K562 (cell line): Measurements from ENCODE around the gene CHTF8. TPM values are rescaled to one million over a fixed set of nuclear protein-coding genes. Genes with fewer than 3 reads are reported as not detected.

ENCODE experiments used
- ATAC-seq: fragments of 200-7000 bp; cut with Tn5 transposase; 3 replicates; pipeline ENCODE4 v1.9.1; 2020; ENCODE audit warnings: moderate library complexity
- BruUV-seq: library from RNA; stranded (reverse); fragments of 400-500 nt; replicated peaks from 2 replicates; lab custom pipeline; 2021; lab: Mats Ljungman, UMichigan
- CTCF ChIA-PET: fragments of 300-600 bp; formaldehyde crosslinking; extraction: SDS; loops from one replicate; lab custom pipeline; 2021; ENCODE audit warnings: low intra/inter-chr PET ratio; lab: Yijun Ruan, JAX
- POLR2A ChIA-PET: fragments of 300-600, 350-650 bp; sonication (Branson Sonifier 250); formaldehyde crosslinking; extraction: SDS; loops from one replicate; lab custom pipeline; 2021; ENCODE audit warnings: antibody characterized with exemption, inconsistent platforms; lab: Yijun Ruan, JAX
- DNase-seq, 4 experiments: peaks; one replicate each; pipeline versions ENCODE4 v3.0.0 to v3.0.0-alpha.2; 2011 to 2018; ENCODE audit warnings: low spot score in 3 of 4, mixed read lengths in 3 of 4; ENCODE audit errors: extremely low read depth in 1 of 4
- FAIRE-seq: peaks from 2 replicates; lab custom pipeline; 2011; peaks lifted over from hg19 to GRCh38; lab: Jason Lieb, UNC
- H2AFZ ChIP-seq: 2 replicates; pipeline ENCODE4 v1.6.0; 2011; ENCODE audit warnings: low read depth, low read length, control low read depth, inconsistent platforms
- H3K27ac ChIP-seq: fragments of 200-600 bp; 3 replicates; pipeline ENCODE4 v1.8.0; 2011; ENCODE audit warnings: low read depth, mild to moderate bottlenecking, control low read depth, inconsistent platforms, low read length, moderate library complexity, mixed read lengths; ENCODE audit errors: extremely low read depth
- H3K27me3 ChIP-seq, 2 experiments: fragments of 300-600 bp in 1 of 2; 2 replicates in 1 of 2; 3 replicates in 1 of 2; pipeline versions ENCODE4 v1.6.0 to v1.8.0; 2011; ENCODE audit warnings: inconsistent platforms in 2 of 2, low read length in 2 of 2, mild to moderate bottlenecking in 1 of 2, mixed read lengths in 1 of 2, moderate library complexity in 1 of 2; ENCODE audit not compliant: control insufficient read depth in 2 of 2, insufficient read depth in 2 of 2
- H3K36me3 ChIP-seq: fragments of 300-600 bp; 3 replicates; pipeline ENCODE4 v1.8.0; 2011; ENCODE audit warnings: mild to moderate bottlenecking, low read length, inconsistent platforms; ENCODE audit not compliant: control insufficient read depth, insufficient read depth
- H3K4me1 ChIP-seq, 2 experiments: fragments of 200-600 bp in 1 of 2; replicated peaks in 1 of 2; 2 replicates in 1 of 2; 3 replicates in 1 of 2; pipeline versions ENCODE4 v1.5.1 to v1.8.0; 2011; ENCODE audit warnings: inconsistent platforms in 2 of 2, low read length in 2 of 2, mild to moderate bottlenecking in 1 of 2, mixed read lengths in 1 of 2, moderate library complexity in 1 of 2; ENCODE audit not compliant: control insufficient read depth in 2 of 2, insufficient read depth in 2 of 2
- H3K4me2 ChIP-seq: 2 replicates; pipeline ENCODE4 v1.6.1; 2011; ENCODE audit warnings: low read length, control low read depth, inconsistent platforms, mixed read lengths; ENCODE audit not compliant: insufficient read depth
- H3K4me3 ChIP-seq: fragments of 200-600 bp; sonication (generic), shearing (Covaris generic); 2 replicates; pipeline ENCODE4 v1.5.1; 2016; ENCODE audit warnings: control low read depth, inconsistent platforms
- H3K79me2 ChIP-seq: fragments of 200-600 bp; 3 replicates; pipeline ENCODE4 v1.8.0; 2011; ENCODE audit warnings: low read length, inconsistent platforms; ENCODE audit not compliant: control insufficient read depth, insufficient read depth
- H3K9ac ChIP-seq, 2 experiments: 2 replicates each; pipeline versions ENCODE4 v1.6.0 to v1.6.1; 2011; ENCODE audit warnings: low read depth in 2 of 2, low read length in 2 of 2, control low read depth in 1 of 2, inconsistent platforms in 1 of 2, mild to moderate bottlenecking in 1 of 2, mixed read lengths in 1 of 2; ENCODE audit not compliant: insufficient read depth in 1 of 2
- H3K9me1 ChIP-seq: one replicate; pipeline ENCODE4 v1.6.0; 2011; ENCODE audit warnings: inconsistent platforms, mild to moderate bottlenecking, low read length, moderate library complexity; ENCODE audit not compliant: control insufficient read depth, insufficient read depth
- H3K9me3 ChIP-seq: replicated peaks from 2 replicates; pipeline ENCODE4 v1.5.1; 2011; ENCODE audit warnings: low read depth, low read length, inconsistent platforms; ENCODE audit not compliant: control insufficient read depth, insufficient read depth
- H4K20me1 ChIP-seq: replicated peaks from 2 replicates; pipeline ENCODE4 v1.6.1; 2011; ENCODE audit warnings: low read length, inconsistent platforms, mixed read lengths; ENCODE audit not compliant: control insufficient read depth, insufficient read depth
- BHLHE40 ChIP-seq: IDR thresholded peaks from 2 replicates; pipeline ENCODE4 v1.6.1; 2011; ENCODE audit warnings: low read length, improper control_type of control experiment
- ESRRB ChIP-seq: fragments of 250-450 bp; sonication (Bioruptor Pico); IDR thresholded peaks from 2 replicates; pipeline ENCODE4 v1.5.0; 2020; ENCODE audit warnings: mild to moderate bottlenecking, moderate library complexity, borderline replicate concordance
- HES1 ChIP-seq: fragments of 450-650 bp; IDR thresholded peaks from 2 replicates; pipeline ENCODE4 v1.6.1; 2016; ENCODE audit warnings: low read depth, mild to moderate bottlenecking, moderate library complexity
- MAFG ChIP-seq: fragments of 450-650 bp; conservative IDR thresholded peaks from 2 replicates; pipeline ENCODE4 v1.6.1; 2016; ENCODE audit warnings: missing genetic modification characterization, missing compliant biosample characterization
- MECOM ChIP-seq: fragments of 250-450 bp; sonication (Bioruptor Pico); IDR thresholded peaks from 2 replicates; pipeline ENCODE4 v1.8.0; 2022; ENCODE audit warnings: inconsistent platforms
- PURB ChIP-seq: sonication (generic); formaldehyde crosslinking; IDR thresholded peaks from 2 replicates; pipeline ENCODE4 v1.9.0; 2021; ENCODE audit warnings: low read depth, mild to moderate bottlenecking, missing genetic modification reagents
- REST ChIP-seq, 2 experiments: fragments of 450-650 bp; formaldehyde crosslinking in 1 of 2; IDR thresholded peaks; 2 replicates each; pipeline versions ENCODE4 v1.4.0 to v1.6.1; 2014 to 2020; ENCODE audit warnings: mild to moderate bottlenecking in 2 of 2, borderline replicate concordance in 1 of 2, low read depth in 1 of 2
- SMARCC2 ChIP-seq: fragments of 450-650 bp; IDR thresholded peaks from 2 replicates; pipeline ENCODE4 v1.6.1; 2017; ENCODE audit warnings: antibody characterized with exemption, moderate library complexity, mild to moderate bottlenecking, low read depth
- SNAPC5 ChIP-seq: fragments of 250-450 bp; sonication (Bioruptor Pico); IDR thresholded peaks from 2 replicates; pipeline ENCODE4 v1.8.0; 2021; ENCODE audit warnings: moderate library complexity, mild to moderate bottlenecking, inconsistent platforms
- ZNF75A ChIP-seq: fragments of 450-650 bp; formaldehyde crosslinking; IDR thresholded peaks from 2 replicates; pipeline ENCODE4 v1.4.0; 2020; ENCODE audit warnings: mild to moderate bottlenecking
- WGBS: fragments of 100-300 bp; shearing (Covaris generic); methylation state at CpG from one replicate; pipeline ENCODE4 v1.1.6; 2016; ENCODE audit warnings: low coverage, mixed read lengths; ENCODE audit not compliant: insufficient coverage; ENCODE audit errors: missing lambda C conversion rate; 5-methylcytosine and 5-hydroxymethylcytosine counted together
- in situ Hi-C: fragments of 300-500 bp; cut with MboI; formaldehyde crosslinking; loops from 4 replicates; pipeline ENCODE4 v1.15.0; 2018; ENCODE audit warnings: inconsistent platforms, mixed read lengths
- intact Hi-C: fragments of 100-400 bp; cut with micrococcal nuclease; formaldehyde crosslinking; loops from 2 replicates; pipeline ENCODE4 v1.14.2; 2022
- polyA plus RNA-seq, 8 experiments: library from polyadenylated mRNA; depleted of rRNA in 4 of 8; stranded (reverse) in 5 of 8; unstranded in 3 of 8; fragments of >200 nt; fragmentation: Nextera tagmentation in 2 of 8; fragmentation: Illumina TruSeq in 1 of 8; extraction: Ambion mirVana in 2 of 8; extraction: Trizol in 1 of 8; gene quantifications; 2 replicates each; pipeline versions ENCODE4 v1.2.1 to v1.2.3, GENCODE V29; 2011 to 2014; ENCODE audit warnings: inconsistent platforms in 1 of 8, missing spikeins in 1 of 8
- total RNA-seq, 7 experiments: library from RNA; depleted of rRNA in 6 of 7; stranded (reverse); fragments of >200 nt in 6 of 7; fragmentation: Illumina TruSeq in 2 of 7; extraction: Trizol in 2 of 7; gene quantifications; 2 replicates each; pipeline versions ENCODE4 v1.2.1 to v1.2.3, GENCODE V29; 2011 to 2021; ENCODE audit warnings: low replicate concordance in 1 of 7

CHTF8 gene
- total and polyA plus RNA-seq, 9 of the 15 experiments (the other 6 are each of a cell fraction or from before 2014, with no cell fraction given): 20.2 to 199 (median 108) TPM

DNA sequence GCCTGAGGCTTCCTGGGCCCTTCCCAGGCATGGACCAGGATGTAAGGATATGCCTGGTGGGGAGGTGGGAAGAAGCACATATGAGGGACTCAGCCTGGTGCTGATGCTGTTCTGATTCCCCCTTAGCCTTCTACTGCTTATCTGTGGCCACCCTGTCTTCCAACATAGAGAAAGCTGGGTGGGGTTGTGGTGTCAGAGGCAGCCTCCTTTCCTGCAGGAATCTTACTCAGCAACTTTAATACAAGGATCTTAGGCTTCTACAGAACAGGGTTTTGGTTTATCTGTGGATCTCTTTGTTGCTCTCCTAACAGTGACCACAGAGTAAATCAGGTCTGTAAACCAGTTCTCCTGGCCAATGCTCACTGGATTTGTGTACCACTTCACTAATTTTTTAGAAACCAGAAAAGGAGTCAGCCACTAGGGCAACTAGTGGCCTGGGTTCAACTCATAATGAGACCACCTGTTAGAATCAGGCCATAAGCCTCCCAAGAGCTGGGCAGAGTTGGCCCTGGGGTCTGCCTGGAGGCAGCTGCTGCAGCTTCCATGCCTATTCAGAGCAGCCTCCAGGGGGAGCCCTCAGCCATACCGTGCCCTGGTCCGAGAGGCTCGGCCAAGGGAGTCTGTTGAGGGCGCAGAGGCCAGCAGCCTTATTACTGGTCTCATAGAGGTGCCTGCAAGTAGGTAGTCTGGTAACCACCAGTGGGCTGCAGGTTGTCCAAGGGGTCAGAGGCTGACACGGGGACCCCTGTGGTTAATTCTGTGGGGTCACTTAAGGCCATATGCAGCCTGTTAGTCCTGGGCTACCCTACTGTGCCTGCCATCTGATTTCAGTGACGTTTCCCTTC is 19.9 kb downstream of the CHTF8 start:
- H3K4me3 ChIP-seq: no peak overlapping the region
- peak; percentile 88 for FAIRE-seq
- H3K4me1 ChIP-seq: peaks cover 7 to 20% of the 10 kb centered on the region in 2 experiments; a peak in 4 of 5 replicates
- CTCF ChIA-PET: interaction anchor here (0.7 to 0.9 kb wide), 3 partner anchors 12 to 210 kb away, joined by 3 read pairs; no protein-coding TSS in a partner anchor
- peak; percentile 78 to 81 (median 80) for DNase-seq
- WGBS: 26% methylated on average over 6 of the region's 6 CpGs
- H2AFZ ChIP-seq: no peak overlapping the region
- peaks cover 10% of the 10 kb centered on the region for H3K9me1 ChIP-seq
- POLR2A ChIA-PET: interaction anchor here (0.5 to 0.6 kb wide), 2 partner anchors 174 to 1708 kb away, joined by 3 read pairs; no protein-coding TSS in a partner anchor
- H3K9me3 ChIP-seq: no peaks in the 10 kb centered on the region
- H4K20me1 ChIP-seq: 0 out of 2 replicates have a peak, but pooled peaks cover 10% of the 10 kb centered on the region
- no peaks in the 10 kb centered on the region for H3K27me3 ChIP-seq
- no peaks in the 10 kb centered on the region for H3K79me2 ChIP-seq
- H3K4me2 ChIP-seq: no peak overlapping the region
- no TSS peak for BruUV-seq
- peaks cover 22% of the 10 kb centered on the region; the same call in 2 of the 3 replicates for H3K36me3 ChIP-seq
- no peak overlapping the region for H3K9ac ChIP-seq
- intact Hi-C loops: loop anchor here (10.0 kb wide), 1 partner anchor 588 kb away; no protein-coding TSS in a partner anchor
- in situ Hi-C loops: loop anchor here (10.0 kb wide), 2 partner anchors 408 to 588 kb away; no protein-coding TSS in a partner anchor
- no peak overlapping the region for H3K27ac ChIP-seq
- ATAC-seq: peak; percentile 98
- TF ChIP-seq ZNF75A (no peak), MAFG (peak; percentile 46; the same call in 1 of the 2 replicates), SMARCC2 (no peak), HES1 (no peak), BHLHE40 (0 out of 2 replicates have a peak, but pooled peaks have one; percentile 32), SNAPC5 (no peak), REST (IDR thresholded peaks at IDR 0.05; ENCODE audit: borderline replicate concordance) (peak; percentile 26; the same call in 1 of the 2 replicates), REST (CRISPR knock-in tag; IDR thresholded peaks at IDR 0.05; ENCODE audit: low read depth) (no peak), PURB (no peak), MECOM (CRISPR knock-in tag) (no peak), ESRRB (CRISPR knock-in tag) (no peak)
